Measurements from ENCODE around the gene CAMK1D.

The CAMK1D gene

GRCh38 chr10:12597176-12597575 is 247.8 kb downstream of the CAMK1D start:
- no peaks in the 10 kb centered on the region for H3K27me3 ChIP-seq (ENCODE audit: insufficient read depth, low read depth, severe bottlenecking)
- no peaks in the 10 kb centered on the region for H3K36me3 ChIP-seq
- H3K27ac ChIP-seq: no peak overlapping the region
- H3K9me3 ChIP-seq (ENCODE audit: severe bottlenecking): no peaks in the 10 kb centered on the region
- H3K4me3 ChIP-seq (ENCODE audit: low read depth, low read length): no peak overlapping the region
- no peak for TF ChIP-seq CTCF (IDR thresholded peaks at IDR 0.05; ENCODE audit: low read depth, low read length)
- no peak for DNase-seq

GRCh38 chr10:12597788-12598765 is 248.7 kb downstream of the CAMK1D start:
- TF ChIP-seq CTCF (IDR thresholded peaks at IDR 0.05; ENCODE audit: low read depth, low read length): no peak
- H3K27me3 ChIP-seq (ENCODE audit: insufficient read depth, low read depth, severe bottlenecking): no peaks in the 10 kb centered on the region
- no peak overlapping the region for H3K4me3 ChIP-seq (ENCODE audit: low read depth, low read length)
- no peak overlapping the region for H3K27ac ChIP-seq
- DNase-seq: no peak
- no peaks in the 10 kb centered on the region for H3K9me3 ChIP-seq (ENCODE audit: severe bottlenecking)
- H3K36me3 ChIP-seq: no peaks in the 10 kb centered on the region

- Histone ChIP-seq H3K27me3 (ENCODE audit: insufficient read depth, low read depth, severe bottlenecking) (no peaks in the 10 kb centered on the region), H3K9me3 (ENCODE audit: severe bottlenecking) (no peaks in the 10 kb centered on the region), H3K27ac (no peak overlapping the region), H3K36me3 (no peaks in the 10 kb centered on the region), H3K4me3 (ENCODE audit: low read depth, low read length) (no peak overlapping the region)
- no peak for DNase-seq
- TF ChIP-seq CTCF (IDR thresholded peaks at IDR 0.05; ENCODE audit: low read depth, low read length): no peak
Measured at GRCh38 chr10:12600652-12601051, 251.3 kb downstream of the CAMK1D start.

- no peak for DNase-seq
- Histone ChIP-seq H3K4me3 (ENCODE audit: low read depth, low read length) (no peak overlapping the region), H3K36me3 (no peaks in the 10 kb centered on the region), H3K9me3 (ENCODE audit: severe bottlenecking) (no peaks in the 10 kb centered on the region), H3K27ac (no peak overlapping the region), H3K27me3 (ENCODE audit: insufficient read depth, low read depth, severe bottlenecking) (no peaks in the 10 kb centered on the region)
- TF ChIP-seq CTCF (IDR thresholded peaks at IDR 0.05; ENCODE audit: low read depth, low read length): no peak
Measured at GRCh38 chr10:12602521-12602920, 253.2 kb downstream of the CAMK1D start.

GRCh38 chr10:12603766-12604470 is 254.6 kb downstream of the CAMK1D start:
- no peaks in the 10 kb centered on the region for H3K27me3 ChIP-seq (ENCODE audit: insufficient read depth, low read depth, severe bottlenecking)
- no peak overlapping the region for H3K27ac ChIP-seq
- no peak for DNase-seq
- TF ChIP-seq CTCF (IDR thresholded peaks at IDR 0.05; ENCODE audit: low read depth, low read length): no peak
- H3K36me3 ChIP-seq: no peaks in the 10 kb centered on the region
- no peaks in the 10 kb centered on the region for H3K9me3 ChIP-seq (ENCODE audit: severe bottlenecking)
- H3K4me3 ChIP-seq (ENCODE audit: low read depth, low read length): no peak overlapping the region

Measured in WERI-Rb-1 (cell line).